Stomach smooth muscle (tissue), 2 donors: ENCODE measurements around the gene SLC5A6.
"Not testable (repeated sequence)": the region's sequence is repeated elsewhere in the genome, so short reads cannot be mapped to it uniquely, and the experiment has no call there.

Source experiments
- H3K27ac ChIP-seq: one replicate; pipeline ENCODE4 v1.7.0; 2013; ENCODE audit warnings: mild to moderate bottlenecking, low read length, inconsistent platforms
- H3K27me3 ChIP-seq, 2 donors: one replicate each; pipeline ENCODE4 v1.7.0; 2013; ENCODE audit warnings: low read length in 2 of 2; ENCODE audit not compliant: insufficient read depth in 2 of 2, control insufficient read depth in 1 of 2
- H3K36me3 ChIP-seq, 2 donors: one replicate each; pipeline ENCODE4 v1.7.0; 2013; ENCODE audit warnings: low read length in 2 of 2; ENCODE audit not compliant: control insufficient read depth in 2 of 2, insufficient read depth in 2 of 2
- H3K4me1 ChIP-seq: one replicate; pipeline ENCODE4 v1.7.0; 2013; ENCODE audit warnings: low read length; ENCODE audit not compliant: control insufficient read depth, insufficient read depth
- H3K4me3 ChIP-seq, 2 donors: one replicate each; pipeline ENCODE4 v1.7.0; 2013; ENCODE audit warnings: low read length in 2 of 2
- H3K9ac ChIP-seq, 2 donors: one replicate each; pipeline ENCODE4 v1.7.0; 2013; ENCODE audit warnings: low read length in 2 of 2, mild to moderate bottlenecking in 1 of 2
- H3K9me3 ChIP-seq, 2 donors: one replicate each; pipeline ENCODE4 v1.7.0; 2013; ENCODE audit warnings: low read length in 2 of 2; ENCODE audit not compliant: control insufficient read depth in 2 of 2
- donor health status: healthy.
- donor health status: Pancreatic carcinoma.

Gene SLC5A6

DNA sequence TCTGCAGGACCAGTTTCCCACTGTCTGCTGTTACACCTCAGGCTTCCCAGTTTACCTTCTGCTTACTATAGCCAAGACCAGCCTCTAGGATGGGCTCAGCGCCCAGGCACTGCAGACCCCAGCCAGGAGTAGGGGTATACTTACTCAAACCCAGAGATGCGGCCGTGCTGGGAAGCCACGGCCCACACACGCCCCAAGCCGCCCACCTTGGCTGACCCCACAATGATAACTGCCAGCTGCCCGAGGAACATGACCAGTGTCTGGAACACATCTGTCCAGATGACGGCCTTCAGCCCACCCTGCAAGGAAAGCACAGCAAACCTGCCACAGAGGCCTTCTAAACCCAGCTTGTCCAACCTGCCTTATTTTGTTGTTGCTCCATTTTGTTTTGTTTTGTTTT is 6.9 kb downstream of the SLC5A6 start:
- peaks cover 24 to 51% of the 10 kb centered on the region in 2 donors for H3K36me3 ChIP-seq
- H3K9ac ChIP-seq, result no peak overlapping the region
- no peaks in the 10 kb centered on the region for H3K4me1 ChIP-seq
- no peaks in the 10 kb centered on the region for H3K27me3 ChIP-seq
- H3K9me3 ChIP-seq, result no peaks in the 10 kb centered on the region
- no peak overlapping the region for H3K4me3 ChIP-seq
- H3K27ac ChIP-seq, result no peak overlapping the region

DNA sequence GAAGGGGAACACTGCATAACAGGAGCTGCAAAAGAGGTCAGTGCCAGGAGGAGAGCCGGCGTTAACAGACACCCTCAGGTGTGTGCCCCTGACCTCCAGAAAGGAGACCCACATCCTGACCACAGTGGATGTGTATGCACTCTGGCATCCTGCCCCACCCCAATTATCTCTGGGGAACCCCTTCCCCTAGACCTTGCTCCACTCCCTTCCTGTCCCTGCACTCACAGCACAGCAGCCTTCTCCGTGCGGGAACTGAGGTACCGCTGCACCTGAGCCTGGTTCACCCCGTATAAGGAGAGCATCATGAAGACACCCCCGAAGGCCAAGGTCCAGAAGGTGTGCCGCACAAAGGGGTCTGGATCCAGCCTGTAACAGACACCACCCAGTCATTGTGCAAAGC is 7.5 kb downstream of the SLC5A6 start:
- H3K36me3 ChIP-seq, result peaks cover 26 to 52% of the 10 kb centered on the region in 2 donors
- H3K27ac ChIP-seq, result no peak overlapping the region
- no peaks in the 10 kb centered on the region for H3K4me1 ChIP-seq
- H3K27me3 ChIP-seq, result no peaks in the 10 kb centered on the region
- no peak overlapping the region for H3K4me3 ChIP-seq
- H3K9me3 ChIP-seq, result no peaks in the 10 kb centered on the region
- H3K9ac ChIP-seq, result no peak overlapping the region

GRCh38 chr2:27203741-27204140 is 8.3 kb downstream of the SLC5A6 start:
- Histone ChIP-seq H3K27me3 (no peaks in the 10 kb centered on the region), H3K4me3 (no peak overlapping the region), H3K36me3 (peaks cover 26 to 55% of the 10 kb centered on the region in 2 donors)

DNA sequence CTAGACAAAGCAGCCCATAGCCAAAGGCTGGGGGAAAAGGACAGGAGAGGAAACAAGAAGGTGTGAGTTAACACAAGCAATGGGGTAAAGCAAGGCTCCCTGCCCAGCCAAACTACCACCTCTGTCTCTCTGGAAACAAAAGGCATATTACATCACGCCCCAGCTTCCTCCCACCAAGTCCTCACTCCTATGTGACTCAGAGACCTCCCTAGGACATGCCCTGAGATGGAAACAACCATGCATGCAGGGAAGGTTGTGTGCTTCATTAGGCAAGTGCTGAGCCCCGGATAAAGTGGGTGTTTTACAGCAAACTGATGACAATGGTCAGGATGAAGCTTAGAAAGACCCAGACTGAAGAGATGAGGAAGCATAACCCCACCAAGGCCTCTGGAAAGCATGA is 9.2 kb downstream of the SLC5A6 start:
- H3K4me3 ChIP-seq, result no peak overlapping the region
- no peak overlapping the region for H3K9ac ChIP-seq
- H3K4me1 ChIP-seq, result no peaks in the 10 kb centered on the region
- H3K27me3 ChIP-seq, result no peaks in the 10 kb centered on the region
- H3K9me3 ChIP-seq, result no peaks in the 10 kb centered on the region
- H3K27ac ChIP-seq, result no peak overlapping the region
- peaks cover 26 to 54% of the 10 kb centered on the region in 2 donors for H3K36me3 ChIP-seq

More at GRCh38 chr2:27203741-27204140, 8.3 kb downstream of the SLC5A6 start:
- no peaks in the 10 kb centered on the region for H3K9me3 ChIP-seq
- H3K27ac ChIP-seq, result no peak overlapping the region
- H3K9ac ChIP-seq, result no peak overlapping the region
- H3K4me1 ChIP-seq, result no peaks in the 10 kb centered on the region

GRCh38 chr2:27201675-27202074 is 10.4 kb downstream of the SLC5A6 start:
- H3K9me3 ChIP-seq, result no peaks in the 10 kb centered on the region
- no peak overlapping the region for H3K9ac ChIP-seq
- H3K4me1 ChIP-seq, result no peaks in the 10 kb centered on the region
- peaks cover 21 to 43% of the 10 kb centered on the region in 2 donors for H3K36me3 ChIP-seq
- H3K27me3 ChIP-seq, result no peaks in the 10 kb centered on the region
- H3K27ac ChIP-seq, result no peak overlapping the region
- H3K4me3 ChIP-seq, result no peak overlapping the region

- H3K4me1 ChIP-seq, result no peaks in the 10 kb centered on the region
- H3K27ac ChIP-seq, result no peak overlapping the region
- no peak overlapping the region for H3K4me3 ChIP-seq
- H3K9ac ChIP-seq, result no peak overlapping the region
- no peaks in the 10 kb centered on the region for H3K27me3 ChIP-seq
- H3K36me3 ChIP-seq, result peaks cover 5 to 28% of the 10 kb centered on the region in 2 donors
- no peaks in the 10 kb centered on the region for H3K9me3 ChIP-seq
Observed at GRCh38 chr2:27199241-27199640, 12.8 kb downstream of the SLC5A6 start.

DNA sequence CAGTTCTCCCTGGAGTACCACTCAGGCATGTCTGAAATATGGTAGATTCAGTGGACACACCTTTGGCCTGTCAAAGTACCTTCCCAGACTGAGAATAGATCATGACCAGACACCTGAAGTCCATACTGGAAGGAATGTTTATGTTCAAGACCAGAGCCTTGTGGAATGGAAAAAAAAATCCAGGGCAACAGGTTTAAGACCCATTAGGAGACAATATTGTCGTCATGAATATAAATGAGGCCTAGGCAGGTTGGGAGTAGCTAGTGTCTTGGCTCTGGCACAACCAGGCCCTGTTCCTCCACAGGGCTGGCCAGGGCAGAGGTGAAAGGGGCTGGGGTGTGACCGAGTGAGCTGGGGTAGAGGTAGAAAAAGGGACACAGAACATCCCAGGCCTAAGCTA is 13.4 kb downstream of the SLC5A6 start:
- Histone ChIP-seq H3K4me3 (no peak overlapping the region), H3K27ac (no peak overlapping the region), H3K9ac (no peak overlapping the region), H3K9me3 (no peaks in the 10 kb centered on the region), H3K36me3 (peaks cover 3 to 21% of the 10 kb centered on the region in 2 donors), H3K4me1 (no peaks in the 10 kb centered on the region), H3K27me3 (no peaks in the 10 kb centered on the region)

GRCh38 chr2:27198068-27198467 is 14.0 kb downstream of the SLC5A6 start:
- H3K27me3 ChIP-seq, H3K9ac ChIP-seq: not testable (repeated sequence)

GRCh38 chr2:27195799-27196198 is 16.3 kb downstream of the SLC5A6 start:
- not testable (repeated sequence) for H3K27me3 ChIP-seq, H3K9ac ChIP-seq, H3K9me3 ChIP-seq, H3K36me3 ChIP-seq, H3K4me3 ChIP-seq, H3K4me1 ChIP-seq, H3K27ac ChIP-seq

More at GRCh38 chr2:27198068-27198467, 14.0 kb downstream of the SLC5A6 start:
- H3K9me3 ChIP-seq, H3K27ac ChIP-seq, H3K4me1 ChIP-seq, H3K4me3 ChIP-seq: not testable (repeated sequence)
- H3K36me3 ChIP-seq, result peaks cover 3 to 16% of the 10 kb centered on the region in 2 donors

GRCh38 chr2:27194538-27195354 is 17.3 kb downstream of the SLC5A6 start:
- no peak overlapping the region for H3K4me3 ChIP-seq
- H3K4me1 ChIP-seq, result no peaks in the 10 kb centered on the region
- H3K9ac ChIP-seq, result no peak overlapping the region
- no peak overlapping the region for H3K27ac ChIP-seq
- H3K9me3 ChIP-seq, result no peaks in the 10 kb centered on the region
- H3K27me3 ChIP-seq, result peaks cover 0 to 6% of the 10 kb centered on the region in 2 donors
- peaks cover 0 to 2% of the 10 kb centered on the region in 2 donors for H3K36me3 ChIP-seq

DNA sequence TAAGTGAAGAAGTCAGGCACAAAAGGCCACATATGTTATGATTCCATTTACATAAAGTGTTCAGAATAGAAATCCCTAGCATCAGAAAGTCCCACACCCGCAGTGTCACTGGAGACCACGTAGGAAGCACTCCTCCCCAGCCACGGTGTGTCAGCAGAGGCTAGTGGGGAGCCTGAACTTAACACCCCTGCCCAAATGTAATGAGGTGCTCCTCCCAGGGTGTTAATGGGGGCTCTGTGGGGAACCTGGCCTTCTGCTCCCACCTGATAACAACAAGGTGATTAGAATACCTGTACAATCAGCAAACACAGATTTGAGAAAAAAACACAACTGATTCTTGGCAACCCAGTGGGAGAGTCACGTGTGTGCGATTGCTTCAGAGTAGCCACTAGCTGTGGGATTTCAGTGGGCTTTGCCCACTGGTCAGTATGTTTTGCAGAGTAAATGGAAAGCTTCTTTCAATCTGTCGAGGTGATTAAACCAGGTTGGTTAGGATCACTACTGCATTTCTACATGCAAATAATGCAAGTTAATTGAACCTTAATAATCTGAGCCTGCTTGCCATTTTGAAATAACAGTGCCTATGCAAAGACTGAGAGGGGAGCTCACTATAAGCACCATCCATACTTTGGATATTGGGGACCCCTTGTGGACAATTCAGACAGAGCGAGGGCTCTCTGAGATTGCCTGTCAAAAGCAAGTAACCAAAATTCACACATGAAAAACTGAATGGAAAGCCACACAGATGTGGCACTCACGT is 20.8 kb downstream of the SLC5A6 start:
- H3K4me3 ChIP-seq, result no peak overlapping the region

More for the DNA sequence above, 20.8 kb downstream of the SLC5A6 start:
- Histone ChIP-seq H3K9me3 (no peaks in the 10 kb centered on the region), H3K27ac (no peak overlapping the region), H3K4me1 (no peaks in the 10 kb centered on the region), H3K36me3 (no peaks in the 10 kb centered on the region), H3K27me3 (peaks cover 0 to 6% of the 10 kb centered on the region in 2 donors), H3K9ac (no peak overlapping the region)
